ENCODE results near the gene MKI67.

The MKI67 gene

GRCh38 chr10:128087884-128088709, 38.1 kb downstream of the MKI67 start:
- Histone ChIP-seq H3K4me1 (no peaks in the 10 kb centered on the region), H3K9me3 (ENCODE audit: control insufficient read depth, low read length) (no peaks in the 10 kb centered on the region), H3K4me3 (ENCODE audit: low read depth, low read length) (no peak overlapping the region), H3K9ac (no peak overlapping the region), H3K79me2 (no peaks in the 10 kb centered on the region), H3K4me2 (ENCODE audit: low read length) (no peak overlapping the region), H3K27me3 (ENCODE audit: control insufficient read depth, insufficient read depth, low read length) (no peaks in the 10 kb centered on the region), H3K36me3 (ENCODE audit: control insufficient read depth, insufficient read depth, low read length) (no peaks in the 10 kb centered on the region), H3K27ac (no peak overlapping the region), H2AFZ (no peak overlapping the region)
- TF ChIP-seq CTCF (IDR thresholded peaks at IDR 0.05) = no peak

GRCh38 chr10:128087146-128087883, 38.9 kb downstream of the MKI67 start:
- H3K9me3 ChIP-seq (ENCODE audit: control insufficient read depth, low read length) = no peaks in the 10 kb centered on the region

GRCh38 chr10:128086003-128086863, 40.0 kb downstream of the MKI67 start:
- Histone ChIP-seq H3K4me3 (ENCODE audit: low read depth, low read length) (no peak overlapping the region), H3K79me2 (no peaks in the 10 kb centered on the region), H3K27ac (no peak overlapping the region), H2AFZ (no peak overlapping the region), H3K9me3 (ENCODE audit: control insufficient read depth, low read length) (no peaks in the 10 kb centered on the region), H3K36me3 (ENCODE audit: control insufficient read depth, insufficient read depth, low read length) (no peaks in the 10 kb centered on the region), H3K4me1 (no peaks in the 10 kb centered on the region), H3K27me3 (ENCODE audit: control insufficient read depth, insufficient read depth, low read length) (no peaks in the 10 kb centered on the region), H3K9ac (no peak overlapping the region), H3K4me2 (ENCODE audit: low read length) (no peak overlapping the region)
- no peak for TF ChIP-seq CTCF (IDR thresholded peaks at IDR 0.05)

More at GRCh38 chr10:128087146-128087883, 38.9 kb downstream of the MKI67 start:
- Histone ChIP-seq H3K4me3 (ENCODE audit: low read depth, low read length) (no peak overlapping the region), H3K27ac (no peak overlapping the region), H3K79me2 (no peaks in the 10 kb centered on the region), H2AFZ (no peak overlapping the region), H3K4me2 (ENCODE audit: low read length) (no peak overlapping the region), H3K27me3 (ENCODE audit: control insufficient read depth, insufficient read depth, low read length) (no peaks in the 10 kb centered on the region), H3K36me3 (ENCODE audit: control insufficient read depth, insufficient read depth, low read length) (no peaks in the 10 kb centered on the region), H3K9ac (no peak overlapping the region), H3K4me1 (no peaks in the 10 kb centered on the region)
- no peak for TF ChIP-seq CTCF (IDR thresholded peaks at IDR 0.05)

- H3K4me2 ChIP-seq (ENCODE audit: low read length) = no peak overlapping the region
- no peaks in the 10 kb centered on the region for H3K36me3 ChIP-seq (ENCODE audit: control insufficient read depth, insufficient read depth, low read length)
- H2AFZ ChIP-seq = no peak overlapping the region
- no peak for TF ChIP-seq CTCF (IDR thresholded peaks at IDR 0.05)
- no peak overlapping the region for H3K4me3 ChIP-seq (ENCODE audit: low read depth, low read length)
- H3K27me3 ChIP-seq (ENCODE audit: control insufficient read depth, insufficient read depth, low read length) = no peaks in the 10 kb centered on the region
- H3K4me1 ChIP-seq = no peaks in the 10 kb centered on the region
- no peaks in the 10 kb centered on the region for H3K9me3 ChIP-seq (ENCODE audit: control insufficient read depth, low read length)
- H3K9ac ChIP-seq = no peak overlapping the region
- no peaks in the 10 kb centered on the region for H3K79me2 ChIP-seq
- no peak overlapping the region for H3K27ac ChIP-seq
Measured at GRCh38 chr10:128084991-128085390, 41.2 kb downstream of the MKI67 start.
